GM12878 (cell line): ENCODE data around the gene BCL11A. TPM values are rescaled to one million over a fixed set of nuclear protein-coding genes. Genes with fewer than 3 reads are reported as not detected.

Experiments used
- ATAC-seq: fragments of 200-7000 bp; cut with Tn5 transposase; 3 replicates; pipeline ENCODE4 v1.9.1; 2020; ENCODE audit warnings: mild to moderate bottlenecking, moderate library complexity
- BruUV-seq: library from RNA; stranded (reverse); fragments of 400-500 nt; replicated peaks from 2 replicates; lab custom pipeline; 2021; lab: Mats Ljungman, UMichigan
- CTCF ChIA-PET: fragments of 300-600 bp; sonication (Branson Sonifier 250); formaldehyde crosslinking; extraction: SDS; loops from one replicate; lab custom pipeline; 2021; ENCODE audit warnings: inconsistent platforms; lab: Yijun Ruan, JAX
- POLR2A ChIA-PET: fragments of 350-600 bp; formaldehyde crosslinking; extraction: SDS; loops from one replicate; lab custom pipeline; 2021; ENCODE audit warnings: inconsistent platforms; lab: Charles Lee
- RAD21 ChIA-PET: fragments of 300-600 bp; sonication (Branson Sonifier 250); formaldehyde crosslinking; loops from one replicate; lab custom pipeline; 2023; ENCODE audit warnings: antibody characterized with exemption; ENCODE audit not compliant: unreplicated experiment; lab: Charles Lee
- SMC1A ChIA-PET: fragments of 300-600 bp; sonication (Branson Sonifier 250); formaldehyde crosslinking; loops from one replicate; lab custom pipeline; 2023; ENCODE audit not compliant: unreplicated experiment, uncharacterized antibody; lab: Charles Lee
- DNase-seq: peaks from one replicate; pipeline ENCODE4 v3.0.0-alpha.2; 2011; ENCODE audit warnings: low read depth, low spot score
- FAIRE-seq: peaks from 3 replicates; lab custom pipeline; 2011; peaks lifted over from hg19 to GRCh38; lab: Jason Lieb, UNC
- H2AFZ ChIP-seq: 2 replicates; pipeline ENCODE4 v1.6.0; 2011; ENCODE audit warnings: low read depth, low read length, control low read depth; ENCODE audit not compliant: control insufficient read depth
- H3K27ac ChIP-seq: 2 replicates; pipeline ENCODE4 v1.5.1; 2011; ENCODE audit warnings: control low read depth; ENCODE audit not compliant: control insufficient read depth, insufficient read depth
- H3K27me3 ChIP-seq, 2 experiments: replicated peaks in 1 of 2; 2 replicates each; pipeline versions ENCODE4 v1.6.0 to v1.6.1; 2011; ENCODE audit warnings: low read length in 1 of 2; ENCODE audit not compliant: control insufficient read depth in 2 of 2, insufficient read depth in 2 of 2
- H3K36me3 ChIP-seq, 2 experiments: 2 replicates each; pipeline ENCODE4 v1.5.1; 2011; ENCODE audit warnings: low read length in 1 of 2; ENCODE audit not compliant: control insufficient read depth in 2 of 2, insufficient read depth in 2 of 2
- H3K4me1 ChIP-seq: 2 replicates; pipeline ENCODE4 v1.6.1; 2011; ENCODE audit warnings: mild to moderate bottlenecking, low read length, moderate library complexity, mixed read lengths; ENCODE audit not compliant: control insufficient read depth, insufficient read depth
- H3K4me2 ChIP-seq: 2 replicates; pipeline ENCODE4 v1.6.0; 2011; ENCODE audit warnings: control low read depth; ENCODE audit not compliant: control insufficient read depth, insufficient read depth
- H3K4me3 ChIP-seq: fragments of 200-600 bp; sonication (generic); 2 replicates; pipeline ENCODE4 v1.5.1; 2016
- H3K79me2 ChIP-seq: 2 replicates; pipeline ENCODE4 v1.6.0; 2011; ENCODE audit warnings: low read length; ENCODE audit not compliant: control insufficient read depth, insufficient read depth
- H3K9ac ChIP-seq: 2 replicates; pipeline ENCODE4 v1.8.0; 2011; ENCODE audit warnings: low read length, control low read depth, mixed read lengths; ENCODE audit not compliant: control insufficient read depth, insufficient read depth
- H3K9me3 ChIP-seq: replicated peaks from 3 replicates; pipeline ENCODE4 v1.5.1; 2011; ENCODE audit warnings: mild to moderate bottlenecking, low read length; ENCODE audit not compliant: control insufficient read depth, insufficient read depth
- H4K20me1 ChIP-seq: 2 replicates; pipeline ENCODE4 v1.6.0; 2011; ENCODE audit not compliant: control insufficient read depth, insufficient read depth
- ASH2L ChIP-seq: fragments of 300-600, 200-600 bp; sonication (generic); IDR thresholded peaks from 2 replicates; pipeline ENCODE4 v1.6.1; 2017; ENCODE audit warnings: low read depth, mild to moderate bottlenecking, borderline replicate concordance
- BACH1 ChIP-seq: fragments of 450-650 bp; IDR thresholded peaks from 2 replicates; pipeline ENCODE4 v1.6.1; 2017; ENCODE audit warnings: mild to moderate bottlenecking, borderline replicate concordance
- HDAC6 ChIP-seq: fragments of 200-600 bp; sonication (generic); IDR thresholded peaks from one replicate; pipeline ENCODE4 v1.8.0; 2017; ENCODE audit warnings: antibody characterized with exemption; ENCODE audit not compliant: unreplicated experiment
- NR2C1 ChIP-seq: fragments of 450-650 bp; IDR thresholded peaks from 2 replicates; pipeline ENCODE4 v1.6.1; 2017; ENCODE audit warnings: antibody characterized with exemption, mild to moderate bottlenecking, moderate library complexity
- POLR2AphosphoS5 ChIP-seq: IDR thresholded peaks from 2 replicates; pipeline ENCODE4 v1.6.1; 2011; ENCODE audit warnings: mild to moderate bottlenecking, low read length, inconsistent platforms
- RAD21 ChIP-seq: IDR thresholded peaks from 2 replicates; pipeline ENCODE4 v1.6.1; 2011; ENCODE audit warnings: mild to moderate bottlenecking, low read depth, low read length, moderate library complexity; ENCODE audit not compliant: insufficient read depth
- RFX5 ChIP-seq: IDR thresholded peaks from 2 replicates; pipeline ENCODE4 v1.6.1; 2011; ENCODE audit warnings: low read depth, low read length, improper control_type of control experiment
- SIN3A ChIP-seq: IDR thresholded peaks from 2 replicates; pipeline ENCODE4 v1.6.1; 2012; ENCODE audit warnings: low read depth, low read length, improper control_type of control experiment
- SIX5 ChIP-seq: IDR thresholded peaks from 2 replicates; pipeline ENCODE4 v1.6.1; 2011; ENCODE audit warnings: mild to moderate bottlenecking, low read depth, low read length, moderate library complexity; ENCODE audit not compliant: severe bottlenecking
- STAT3 ChIP-seq: IDR thresholded peaks from 2 replicates; pipeline ENCODE4 v1.6.1; 2011; ENCODE audit warnings: low read depth, low read length, improper control_type of control experiment
- USF1 ChIP-seq: IDR thresholded peaks from 2 replicates; pipeline ENCODE4 v1.6.1; 2011; ENCODE audit warnings: borderline replicate concordance, low read depth, mild to moderate bottlenecking, moderate library complexity, mixed read lengths, low read length; ENCODE audit not compliant: insufficient read depth; ENCODE audit errors: extremely low read length
- ZNF274 ChIP-seq: IDR thresholded peaks from one replicate; pipeline ENCODE4 v1.8.0; 2011; ENCODE audit not compliant: insufficient read length, insufficient read depth
- ZSCAN29 ChIP-seq: fragments of 450-650 bp; IDR thresholded peaks from 2 replicates; pipeline ENCODE4 v1.6.1; 2017; ENCODE audit warnings: mild to moderate bottlenecking, moderate library complexity
- ZZZ3 ChIP-seq: IDR thresholded peaks from 2 replicates; pipeline ENCODE4 v1.6.1; 2011; ENCODE audit warnings: low read depth; ENCODE audit not compliant: control insufficient read depth, insufficient read length
- WGBS: methylation state at CpG from one replicate; pipeline ENCODE4 v1.1.6; 2016; ENCODE audit warnings: low lambda C conversion rate; ENCODE audit not compliant: insufficient replicate concordance, insufficient coverage; ENCODE audit errors: missing lambda C conversion rate; 5-methylcytosine and 5-hydroxymethylcytosine counted together
- in situ Hi-C: fragments of 300-500 bp; cut with MboI; formaldehyde crosslinking; loops from 9 replicates; pipeline ENCODE4 v1.14.3; 2018; ENCODE audit warnings: mixed read lengths
- intact Hi-C: fragments of 100-400 bp; cut with micrococcal nuclease; formaldehyde crosslinking; loops from one replicate; pipeline ENCODE4 v1.14.2; 2022; ENCODE audit not compliant: unreplicated experiment
- polyA plus RNA-seq, 11 experiments: library from polyadenylated mRNA; depleted of rRNA in 4 of 11; unstranded in 6 of 11; stranded (reverse) in 5 of 11; fragments of >200 nt; fragmentation: Nextera tagmentation in 4 of 11; fragmentation: Illumina TruSeq in 1 of 11; extraction: Ambion mirVana in 4 of 11; extraction: Trizol in 1 of 11; gene quantifications; 1 replicate in 1 of 11; 2 replicates in 10 of 11; pipeline versions ENCODE4 v1.2.1 to v1.2.3, GENCODE V29; 2011 to 2016; ENCODE audit warnings: inconsistent platforms in 2 of 11, missing spikeins in 2 of 11, low read depth in 1 of 11
- total RNA-seq, 4 experiments: library from RNA; depleted of rRNA in 3 of 4; stranded (reverse); fragments of >200 nt in 3 of 4; fragmentation: Illumina TruSeq in 1 of 4; extraction: Trizol in 1 of 4; gene quantifications; 2 replicates each; pipeline versions ENCODE4 v1.2.1 to v1.2.3, GENCODE V29; 2013 to 2021
- TF ChIP-seq, protein P1 (sequence below): IDR thresholded peaks from 2 replicates; pipeline ENCODE4 v1.6.1; 2012; ENCODE audit warnings: mild to moderate bottlenecking, low read depth, low read length

The BCL11A gene
- total and polyA plus RNA-seq, 10 of the 15 experiments (the other 5 are each of a cell fraction or from before 2014, with no cell fraction given): 7.5 to 26.6 (median 11.1) TPM; not detected in 1

- DNase-seq: no peak
- RAD21 ChIA-PET: no interaction called here
- Histone ChIP-seq H3K4me3 (no peak overlapping the region), H3K4me2 (no peak overlapping the region), H3K27ac (0 out of 2 replicates have a peak overlapping the region, but pooled peaks have one; percentile 7), H3K9ac (no peak overlapping the region; the same call in 1 of the 2 replicates), H3K36me3 (peaks cover 0 to 10% of the 10 kb centered on the region in 2 experiments; a peak in 2 of 4 replicates), H3K4me1 (peaks cover 44% of the 10 kb centered on the region), H3K9me3 (no peaks in the 10 kb centered on the region), H2AFZ (no peak overlapping the region), H3K27me3 (no peaks in the 10 kb centered on the region), H3K79me2 (peaks cover 36% of the 10 kb centered on the region), H4K20me1 (no peaks in the 10 kb centered on the region)
- POLR2A ChIA-PET: no interaction called here
- CTCF ChIA-PET: no interaction called here
- TF ChIP-seq SIN3A: no peak
- TF ChIP-seq ZSCAN29: no peak
- TF ChIP-seq ZZZ3: no peak
- no peak for TF ChIP-seq HDAC6
- no peak for TF ChIP-seq ASH2L
- TF ChIP-seq RFX5: no peak
- SMC1A ChIA-PET: interaction anchor here (1.1 to 1.3 kb wide), 2 partner anchors 8 to 51 kb away, joined by 3 to 4 read pairs; no protein-coding TSS in a partner anchor
- 96% methylated on average over 6 of the region's 6 CpGs for WGBS
- in situ Hi-C loops: no loop called here
- no peak for ATAC-seq
- intact Hi-C loops: no loop called here
- BruUV-seq: no TSS peak
- no peak for FAIRE-seq
Measured at GRCh38 chr2:60482222-60482621, 71.2 kb downstream of the BCL11A start.

- BruUV-seq: no TSS peak
- 91% methylated on average over 6 of the region's 6 CpGs for WGBS
- ChIA-PET CTCF (no interaction called here), RAD21 (no interaction called here), SMC1A (no interaction called here), POLR2A (no interaction called here)
- no peak for DNase-seq
- peaks cover 0 to 6% of the 10 kb centered on the region in 2 experiments; a peak in 2 of 4 replicates for H3K36me3 ChIP-seq
- H3K4me1 ChIP-seq: peaks cover 38% of the 10 kb centered on the region
- in situ Hi-C loops: no loop called here
- peaks cover 27% of the 10 kb centered on the region for H3K79me2 ChIP-seq
- no peak overlapping the region for H3K9ac ChIP-seq
- H3K9me3 ChIP-seq: no peaks in the 10 kb centered on the region
- FAIRE-seq: no peak
- H3K4me2 ChIP-seq: no peak overlapping the region
- no peak overlapping the region for H2AFZ ChIP-seq
- ATAC-seq: no peak
- H3K4me3 ChIP-seq: no peak overlapping the region
- H3K27me3 ChIP-seq: no peaks in the 10 kb centered on the region
- intact Hi-C loops: no loop called here
- no peak overlapping the region for H3K27ac ChIP-seq
- no peaks in the 10 kb centered on the region for H4K20me1 ChIP-seq
- TF ChIP-seq ZNF274: no peak
- TF ChIP-seq RAD21: no peak
- TF ChIP-seq USF1: no peak
- TF ChIP-seq NR2C1: no peak
- TF ChIP-seq SIN3A: no peak
- TF ChIP-seq POLR2AphosphoS5: no peak
- no peak for TF ChIP-seq SIX5
- no peak for TF ChIP-seq BACH1
- no peak for TF ChIP-seq STAT3
- TF ChIP-seq, protein P1, sequence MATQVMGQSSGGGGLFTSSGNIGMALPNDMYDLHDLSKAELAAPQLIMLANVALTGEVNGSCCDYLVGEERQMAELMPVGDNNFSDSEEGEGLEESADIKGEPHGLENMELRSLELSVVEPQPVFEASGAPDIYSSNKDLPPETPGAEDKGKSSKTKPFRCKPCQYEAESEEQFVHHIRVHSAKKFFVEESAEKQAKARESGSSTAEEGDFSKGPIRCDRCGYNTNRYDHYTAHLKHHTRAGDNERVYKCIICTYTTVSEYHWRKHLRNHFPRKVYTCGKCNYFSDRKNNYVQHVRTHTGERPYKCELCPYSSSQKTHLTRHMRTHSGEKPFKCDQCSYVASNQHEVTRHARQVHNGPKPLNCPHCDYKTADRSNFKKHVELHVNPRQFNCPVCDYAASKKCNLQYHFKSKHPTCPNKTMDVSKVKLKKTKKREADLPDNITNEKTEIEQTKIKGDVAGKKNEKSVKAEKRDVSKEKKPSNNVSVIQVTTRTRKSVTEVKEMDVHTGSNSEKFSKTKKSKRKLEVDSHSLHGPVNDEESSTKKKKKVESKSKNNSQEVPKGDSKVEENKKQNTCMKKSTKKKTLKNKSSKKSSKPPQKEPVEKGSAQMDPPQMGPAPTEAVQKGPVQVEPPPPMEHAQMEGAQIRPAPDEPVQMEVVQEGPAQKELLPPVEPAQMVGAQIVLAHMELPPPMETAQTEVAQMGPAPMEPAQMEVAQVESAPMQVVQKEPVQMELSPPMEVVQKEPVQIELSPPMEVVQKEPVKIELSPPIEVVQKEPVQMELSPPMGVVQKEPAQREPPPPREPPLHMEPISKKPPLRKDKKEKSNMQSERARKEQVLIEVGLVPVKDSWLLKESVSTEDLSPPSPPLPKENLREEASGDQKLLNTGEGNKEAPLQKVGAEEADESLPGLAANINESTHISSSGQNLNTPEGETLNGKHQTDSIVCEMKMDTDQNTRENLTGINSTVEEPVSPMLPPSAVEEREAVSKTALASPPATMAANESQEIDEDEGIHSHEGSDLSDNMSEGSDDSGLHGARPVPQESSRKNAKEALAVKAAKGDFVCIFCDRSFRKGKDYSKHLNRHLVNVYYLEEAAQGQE: no peak
Measured at GRCh38 chr2:60481257-60481656, 72.2 kb downstream of the BCL11A start.
